HG03521 (cell line): ENCODE results near the gene UBE2Z.
"Not testable (repeated sequence)": the region's sequence is repeated elsewhere in the genome, so short reads cannot be mapped to it uniquely, and the experiment has no call there.

Experiments
- ATAC-seq: cut with Tn5 transposase; IDR thresholded peaks from one replicate; pipeline ENCODE4 v1.9.1; 2021; ENCODE audit warnings: mild to moderate bottlenecking, moderate library complexity; ENCODE audit not compliant: unreplicated experiment

UBE2Z gene

GRCh38 chr17:48903401-48903800 is 4.8 kb upstream of the UBE2Z start:
- no peak for ATAC-seq

GRCh38 chr17:48904428-48904827 is 3.8 kb upstream of the UBE2Z start:
- ATAC-seq, result no peak

GRCh38 chr17:48905987-48906515 is 2.2 kb upstream of the UBE2Z start:
- ATAC-seq, result no peak

GRCh38 chr17:48907713-48908046 is 527 bp upstream of the UBE2Z start:
- ATAC-seq, result peak; percentile 18

- peak; percentile 31 for ATAC-seq
Observed at GRCh38 chr17:48908853-48909394, 717 bp downstream of the UBE2Z start.

GRCh38 chr17:48909783-48910182 is 1.6 kb downstream of the UBE2Z start:
- ATAC-seq, result no peak

- no peak for ATAC-seq
Observed at GRCh38 chr17:48910370-48910769, 2.2 kb downstream of the UBE2Z start.

- no peak for ATAC-seq
Observed at GRCh38 chr17:48912476-48912875, 4.3 kb downstream of the UBE2Z start.

GRCh38 chr17:48915459-48916282 is 7.5 kb downstream of the UBE2Z start:
- peak; percentile 76 for ATAC-seq

- no peak for ATAC-seq
Observed at GRCh38 chr17:48925251-48925990, 17.2 kb downstream of the UBE2Z start.

- ATAC-seq, result no peak
Observed at GRCh38 chr17:48925991-48926342, 17.8 kb downstream of the UBE2Z start.

GRCh38 chr17:48927978-48928745 is 20.0 kb downstream of the UBE2Z start:
- no peak for ATAC-seq

GRCh38 chr17:48928876-48929811 is 20.9 kb downstream of the UBE2Z start:
- ATAC-seq, result no peak

GRCh38 chr17:48929812-48930165 is 21.6 kb downstream of the UBE2Z start:
- no peak for ATAC-seq

- no peak for ATAC-seq
Observed at GRCh38 chr17:48930435-48930873, 22.2 kb downstream of the UBE2Z start.

GRCh38 chr17:48933035-48933434 is 24.8 kb downstream of the UBE2Z start:
- no peak for ATAC-seq

- ATAC-seq, result peak; percentile 93
Observed at GRCh38 chr17:48944515-48945260, 36.5 kb downstream of the UBE2Z start, which contains the start of gene SNF8. Gene SNF8 (minus strand): TSS chr17:48944842. CDS start chr17:48944734, 108 bp downstream.

- not testable (repeated sequence) for ATAC-seq
Observed at GRCh38 chr17:48945261-48945651, 37.0 kb downstream of the UBE2Z start.

- ATAC-seq, result no peak
Observed at GRCh38 chr17:48951572-48951971, 43.4 kb downstream of the UBE2Z start.
